ENCODE data around the gene SMU1.
"Not testable (repeated sequence)": the region's sequence is repeated elsewhere in the genome, so short reads cannot be mapped to it uniquely, and the experiment has no call there.

GRCh38 chr9:33085672-33086071 is 9.2 kb upstream of the SMU1 start:
- TF ChIP-seq CTCF (conservative IDR thresholded peaks at IDR 0.05; ENCODE audit: low read length); EZH2phosphoT487 (IDR thresholded peaks at IDR 0.05; ENCODE audit: borderline replicate concordance): not testable (repeated sequence)
